ENCODE results near the gene PDAP1.

Gene PDAP1

GRCh38 chr7:99410635-99411034 is 2.2 kb upstream of the PDAP1 start:
- Histone ChIP-seq H4K20me1 (ENCODE audit: insufficient read depth, low read length, poor library complexity, severe bottlenecking) (peaks cover 32% of the 10 kb centered on the region), H3K79me2 (ENCODE audit: insufficient read depth, low read length) (peaks cover 53% of the 10 kb centered on the region), H3K4me3 (ENCODE audit: low read length, poor library complexity, severe bottlenecking) (peak overlapping the region; percentile 79), H3K36me3 (ENCODE audit: insufficient read depth, low read length) (peaks cover 21% of the 10 kb centered on the region; the same call in 1 of the 2 replicates), H3K9ac (ENCODE audit: low read depth, low read length, poor library complexity, severe bottlenecking) (peak overlapping the region; percentile 83), H3F3A (ENCODE audit: low read depth) (no peaks in the 10 kb centered on the region), H3K9me2 (replicated peaks; ENCODE audit: low read depth, low read length) (no peaks in the 10 kb centered on the region), H3K9me3 (ENCODE audit: insufficient read depth, low read depth, low read length) (no peaks in the 10 kb centered on the region), H3K27me3 (ENCODE audit: insufficient read depth, low read length, poor library complexity, severe bottlenecking) (no peaks in the 10 kb centered on the region), H3K4me1 (ENCODE audit: insufficient read depth, low read length, poor library complexity, severe bottlenecking) (peaks cover 29% of the 10 kb centered on the region), H3K4me2 (ENCODE audit: low read depth, low read length, poor library complexity, severe bottlenecking) (peak overlapping the region; percentile 86), H2AFZ (ENCODE audit: low read length) (no peak overlapping the region)
- TF ChIP-seq EZH2phosphoT487 (IDR thresholded peaks at IDR 0.05; ENCODE audit: borderline replicate concordance): no peak

- Histone ChIP-seq H2AFZ (ENCODE audit: low read length) (no peak overlapping the region), H3K79me2 (ENCODE audit: insufficient read depth, low read length) (peaks cover 61% of the 10 kb centered on the region), H3K9me3 (ENCODE audit: insufficient read depth, low read depth, low read length) (no peaks in the 10 kb centered on the region), H3K9me2 (replicated peaks; ENCODE audit: low read depth, low read length) (no peaks in the 10 kb centered on the region), H4K20me1 (ENCODE audit: insufficient read depth, low read length, poor library complexity, severe bottlenecking) (peaks cover 36% of the 10 kb centered on the region), H3K36me3 (ENCODE audit: insufficient read depth, low read length) (peaks cover 14% of the 10 kb centered on the region; the same call in 1 of the 2 replicates), H3K27me3 (ENCODE audit: insufficient read depth, low read length, poor library complexity, severe bottlenecking) (no peaks in the 10 kb centered on the region), H3K4me1 (ENCODE audit: insufficient read depth, low read length, poor library complexity, severe bottlenecking) (peaks cover 29% of the 10 kb centered on the region), H3K4me3 (ENCODE audit: low read length, poor library complexity, severe bottlenecking) (peak overlapping the region; percentile 79), H3K4me2 (ENCODE audit: low read depth, low read length, poor library complexity, severe bottlenecking) (peak overlapping the region; percentile 86), H3F3A (ENCODE audit: low read depth) (no peaks in the 10 kb centered on the region), H3K9ac (ENCODE audit: low read depth, low read length, poor library complexity, severe bottlenecking) (peak overlapping the region; percentile 83)
- TF ChIP-seq CTCF (conservative IDR thresholded peaks at IDR 0.05; ENCODE audit: low read length): no peak
- TF ChIP-seq EZH2phosphoT487 (IDR thresholded peaks at IDR 0.05; ENCODE audit: borderline replicate concordance): no peak
Measured at GRCh38 chr7:99409806-99410205, 1.4 kb upstream of the PDAP1 start.

DNA sequence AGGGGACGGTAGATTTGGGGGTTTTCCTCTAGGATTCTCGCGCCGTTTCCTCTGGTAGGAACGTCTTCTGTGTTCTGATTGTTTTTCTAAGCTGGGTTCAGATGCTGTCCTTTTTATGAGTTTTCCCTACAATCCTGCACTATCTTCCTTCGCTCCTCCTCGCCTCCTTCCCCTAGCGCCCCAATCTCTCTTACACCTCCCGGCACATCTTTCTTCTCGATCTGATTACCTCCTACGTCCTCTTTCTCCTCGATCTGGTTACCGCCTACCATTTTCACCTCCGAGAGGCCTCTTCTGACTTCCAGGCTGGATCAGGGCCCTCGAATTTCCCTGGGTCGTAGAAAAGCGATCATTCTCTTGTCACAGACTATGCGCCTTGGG is 785 bp upstream of the PDAP1 start:
- Histone ChIP-seq H4K20me1 (ENCODE audit: insufficient read depth, low read length, poor library complexity, severe bottlenecking) (peaks cover 41% of the 10 kb centered on the region), H2AFZ (ENCODE audit: low read length) (peak overlapping the region; percentile 73), H3F3A (ENCODE audit: low read depth) (no peaks in the 10 kb centered on the region), H3K4me1 (ENCODE audit: insufficient read depth, low read length, poor library complexity, severe bottlenecking) (peaks cover 29% of the 10 kb centered on the region), H3K9me2 (replicated peaks; ENCODE audit: low read depth, low read length) (no peaks in the 10 kb centered on the region), H3K79me2 (ENCODE audit: insufficient read depth, low read length) (peaks cover 67% of the 10 kb centered on the region), H3K27me3 (ENCODE audit: insufficient read depth, low read length, poor library complexity, severe bottlenecking) (no peaks in the 10 kb centered on the region), H3K4me2 (ENCODE audit: low read depth, low read length, poor library complexity, severe bottlenecking) (peak overlapping the region; percentile 86), H3K9me3 (ENCODE audit: insufficient read depth, low read depth, low read length) (no peaks in the 10 kb centered on the region), H3K4me3 (ENCODE audit: low read length, poor library complexity, severe bottlenecking) (peak overlapping the region; percentile 79), H3K36me3 (ENCODE audit: insufficient read depth, low read length) (peaks cover 13% of the 10 kb centered on the region; the same call in 1 of the 2 replicates), H3K9ac (ENCODE audit: low read depth, low read length, poor library complexity, severe bottlenecking) (peak overlapping the region; percentile 83)
- TF ChIP-seq EZH2phosphoT487 (IDR thresholded peaks at IDR 0.05; ENCODE audit: borderline replicate concordance) (no peak), CTCF (conservative IDR thresholded peaks at IDR 0.05; ENCODE audit: low read length) (no peak)

DNA sequence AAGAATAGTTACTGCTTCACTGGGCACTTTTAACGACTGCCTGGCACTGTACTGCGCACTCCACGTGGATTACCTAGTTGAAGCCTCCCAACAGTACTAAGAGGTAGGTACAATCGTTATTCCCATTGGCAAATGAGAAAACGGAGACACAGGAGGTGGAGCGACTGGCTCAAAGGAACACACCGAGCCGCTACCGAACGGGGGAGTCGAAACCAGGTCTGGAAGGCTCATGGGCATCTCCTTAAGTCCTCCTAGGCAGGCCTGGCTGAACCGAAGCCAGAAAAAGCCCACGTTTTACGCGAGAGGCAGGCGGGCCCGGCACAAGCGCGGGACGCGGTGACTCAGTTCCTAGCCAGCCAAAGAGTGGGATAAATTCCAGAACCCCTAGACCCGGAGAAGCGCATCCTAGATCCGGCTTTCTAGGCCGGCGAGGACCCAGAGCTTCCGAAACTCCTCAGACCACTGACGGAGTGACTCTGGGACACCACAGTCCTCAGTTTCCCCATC is 472 bp downstream of the PDAP1 start:
- Histone ChIP-seq H3F3A (ENCODE audit: low read depth) (no peaks in the 10 kb centered on the region), H3K4me2 (ENCODE audit: low read depth, low read length, poor library complexity, severe bottlenecking) (peak overlapping the region; percentile 83), H3K27me3 (ENCODE audit: insufficient read depth, low read length, poor library complexity, severe bottlenecking) (no peaks in the 10 kb centered on the region), H3K36me3 (ENCODE audit: insufficient read depth, low read length) (peaks cover 17% of the 10 kb centered on the region; the same call in 1 of the 2 replicates), H2AFZ (ENCODE audit: low read length) (peak overlapping the region; percentile 73; the same call in 1 of the 2 replicates), H3K4me1 (ENCODE audit: insufficient read depth, low read length, poor library complexity, severe bottlenecking) (peaks cover 29% of the 10 kb centered on the region), H4K20me1 (ENCODE audit: insufficient read depth, low read length, poor library complexity, severe bottlenecking) (peaks cover 43% of the 10 kb centered on the region), H3K4me3 (ENCODE audit: low read length, poor library complexity, severe bottlenecking) (peak overlapping the region; percentile 79), H3K9me2 (replicated peaks; ENCODE audit: low read depth, low read length) (no peaks in the 10 kb centered on the region), H3K79me2 (ENCODE audit: insufficient read depth, low read length) (peaks cover 73% of the 10 kb centered on the region), H3K9ac (ENCODE audit: low read depth, low read length, poor library complexity, severe bottlenecking) (peak overlapping the region; percentile 83), H3K9me3 (ENCODE audit: insufficient read depth, low read depth, low read length) (no peaks in the 10 kb centered on the region)
- no peak for TF ChIP-seq EZH2phosphoT487 (IDR thresholded peaks at IDR 0.05; ENCODE audit: borderline replicate concordance)
- TF ChIP-seq CTCF (conservative IDR thresholded peaks at IDR 0.05; ENCODE audit: low read length): no peak

Data from Loucy (cell line).